ENCODE data around the gene LRRIQ3. TPM values are rescaled to one million over a fixed set of nuclear protein-coding genes. Genes with fewer than 3 reads are reported as not detected.
A peak's percentile ranks its signal among the peaks of the same experiment; 100 is the strongest.

LRRIQ3 gene
- total RNA-seq, 2 donors from 2014 or later: 0.26 TPM; not detected in 1

DNA sequence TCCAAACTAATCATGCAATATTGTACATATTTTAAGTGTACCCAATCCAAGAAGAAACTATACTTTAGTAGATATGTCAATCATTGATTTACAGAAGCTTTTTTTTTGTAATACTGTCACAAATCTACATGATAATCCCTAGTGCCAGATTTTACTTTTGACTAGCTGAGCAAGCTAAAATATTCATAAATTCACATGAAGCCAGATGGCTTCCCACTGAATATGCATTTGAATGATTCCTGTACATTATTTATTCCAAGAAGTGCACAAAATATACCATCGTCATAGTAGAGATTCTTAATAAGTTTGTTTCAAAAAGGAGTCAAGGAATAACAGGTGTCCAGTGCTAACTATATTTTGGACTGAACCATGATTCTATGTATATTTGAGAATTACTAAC, 17.3 kb upstream of the LRRIQ3 start:
- H3K4me1 ChIP-seq: no peaks in the 10 kb centered on the region
- no peak for ATAC-seq
- H3K36me3 ChIP-seq (replicated peaks in 1 of 2; ENCODE audit: insufficient read depth in 1 of 2, low read depth in 2 of 2): no peaks in the 10 kb centered on the region
- no peak for TF ChIP-seq POLR2A (IDR thresholded peaks at IDR 0.05)
- TF ChIP-seq, protein P1, sequence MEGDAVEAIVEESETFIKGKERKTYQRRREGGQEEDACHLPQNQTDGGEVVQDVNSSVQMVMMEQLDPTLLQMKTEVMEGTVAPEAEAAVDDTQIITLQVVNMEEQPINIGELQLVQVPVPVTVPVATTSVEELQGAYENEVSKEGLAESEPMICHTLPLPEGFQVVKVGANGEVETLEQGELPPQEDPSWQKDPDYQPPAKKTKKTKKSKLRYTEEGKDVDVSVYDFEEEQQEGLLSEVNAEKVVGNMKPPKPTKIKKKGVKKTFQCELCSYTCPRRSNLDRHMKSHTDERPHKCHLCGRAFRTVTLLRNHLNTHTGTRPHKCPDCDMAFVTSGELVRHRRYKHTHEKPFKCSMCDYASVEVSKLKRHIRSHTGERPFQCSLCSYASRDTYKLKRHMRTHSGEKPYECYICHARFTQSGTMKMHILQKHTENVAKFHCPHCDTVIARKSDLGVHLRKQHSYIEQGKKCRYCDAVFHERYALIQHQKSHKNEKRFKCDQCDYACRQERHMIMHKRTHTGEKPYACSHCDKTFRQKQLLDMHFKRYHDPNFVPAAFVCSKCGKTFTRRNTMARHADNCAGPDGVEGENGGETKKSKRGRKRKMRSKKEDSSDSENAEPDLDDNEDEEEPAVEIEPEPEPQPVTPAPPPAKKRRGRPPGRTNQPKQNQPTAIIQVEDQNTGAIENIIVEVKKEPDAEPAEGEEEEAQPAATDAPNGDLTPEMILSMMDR (IDR thresholded peaks at IDR 0.05): no peak
- no peak overlapping the region for H3K27ac ChIP-seq
- DNase-seq: no peak
- no peaks in the 10 kb centered on the region for H3K9me3 ChIP-seq
- no peaks in the 10 kb centered on the region for H3K27me3 ChIP-seq
- 83 to 84% methylated on average over 1 of the region's 1 CpG for WGBS, 2 donors
- intact Hi-C loops (cut with DNase I): no loop called here
- no peak overlapping the region for H3K4me3 ChIP-seq

DNA sequence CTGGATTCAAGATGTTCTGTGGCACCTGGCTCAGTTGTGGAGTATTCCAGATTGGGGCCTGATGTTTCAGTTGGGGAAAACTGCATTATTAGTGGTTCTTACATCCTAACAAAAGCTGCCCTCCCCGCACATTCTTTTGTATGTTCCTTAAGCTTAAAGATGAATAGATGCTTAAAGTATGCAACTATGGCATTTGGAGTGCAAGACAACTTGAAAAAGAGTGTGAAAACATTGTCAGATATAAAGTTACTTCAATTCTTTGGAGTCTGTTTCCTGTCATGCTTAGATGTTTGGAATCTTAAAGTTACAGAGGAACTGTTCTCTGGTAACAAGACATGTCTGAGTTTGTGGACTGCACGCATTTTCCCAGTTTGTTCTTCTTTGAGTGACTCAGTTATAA, 7.3 kb upstream of the LRRIQ3 start:
- Histone ChIP-seq H3K36me3 (replicated peaks in 1 of 2; ENCODE audit: insufficient read depth in 1 of 2, low read depth in 2 of 2) (peaks cover 0 to 4% of the 10 kb centered on the region in 2 donors), H3K27me3 (no peaks in the 10 kb centered on the region), H3K27ac (no peak overlapping the region), H3K9me3 (no peaks in the 10 kb centered on the region), H3K4me3 (no peak overlapping the region), H3K4me1 (no peaks in the 10 kb centered on the region)
- intact Hi-C loops (cut with DNase I): no loop called here
- no peak for TF ChIP-seq POLR2A (IDR thresholded peaks at IDR 0.05)
- TF ChIP-seq, protein P1 (IDR thresholded peaks at IDR 0.05): no peak
- no peak for DNase-seq
- no peak for ATAC-seq
- WGBS, 2 donors: 86 to 94% methylated on average over 2 of the region's 2 CpGs

DNA sequence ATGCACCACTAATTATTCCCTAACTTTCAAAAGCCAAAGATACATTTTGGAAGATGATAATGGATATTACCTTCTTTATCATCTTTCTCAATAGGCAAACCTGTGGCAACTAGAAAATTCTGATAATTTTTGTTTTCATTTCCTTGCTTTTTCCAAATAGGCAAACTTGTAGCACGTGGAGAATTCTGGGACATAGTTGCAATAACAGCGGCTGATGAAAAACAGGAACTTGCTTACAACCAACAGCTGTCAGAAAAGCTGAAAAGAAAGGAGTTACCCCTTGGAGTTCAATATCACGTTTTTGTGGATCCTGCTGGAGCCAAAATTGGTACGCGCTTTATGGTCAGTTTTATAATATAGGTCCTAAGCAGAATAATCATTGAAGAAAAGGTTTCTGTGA, 1.5 kb upstream of the LRRIQ3 start:
- ATAC-seq (no peak), DNase-seq (no peak)
- no peak overlapping the region for H3K27ac ChIP-seq
- H3K9me3 ChIP-seq: no peaks in the 10 kb centered on the region
- peaks cover 17% of the 10 kb centered on the region for H3K4me1 ChIP-seq
- TF ChIP-seq, protein P1 (IDR thresholded peaks at IDR 0.05): no peak
- no peak for TF ChIP-seq POLR2A (IDR thresholded peaks at IDR 0.05)
- no peaks in the 10 kb centered on the region for H3K27me3 ChIP-seq
- H3K4me3 ChIP-seq: no peak overlapping the region
- intact Hi-C loops (cut with DNase I): no loop called here
- peaks cover 0 to 2% of the 10 kb centered on the region in 2 donors for H3K36me3 ChIP-seq (replicated peaks in 1 of 2; ENCODE audit: insufficient read depth in 1 of 2, low read depth in 2 of 2)
- WGBS, 2 donors: 70 to 81% methylated on average over 5 of the region's 5 CpGs

DNA sequence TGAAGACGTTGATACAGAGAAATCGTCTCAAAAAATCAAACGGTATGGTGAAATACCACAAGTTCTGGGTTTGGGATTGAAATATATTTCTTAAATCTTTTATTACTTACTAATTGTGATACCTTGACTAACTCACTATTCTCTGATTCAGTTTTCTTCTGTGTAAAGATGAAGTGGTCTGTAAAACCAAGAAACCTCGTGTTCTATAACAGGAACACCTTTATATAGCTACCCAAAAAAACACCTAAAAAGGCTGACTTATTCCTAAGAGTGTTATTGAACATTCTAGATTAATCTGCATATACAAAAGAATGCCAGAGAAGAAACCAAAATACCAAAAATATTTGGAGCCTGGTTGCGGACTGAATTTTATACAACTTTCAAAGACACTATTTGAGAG, 721 bp downstream of the LRRIQ3 start:
- no peak overlapping the region for H3K4me3 ChIP-seq
- peaks cover 0 to 2% of the 10 kb centered on the region in 2 donors for H3K36me3 ChIP-seq (replicated peaks in 1 of 2; ENCODE audit: insufficient read depth in 1 of 2, low read depth in 2 of 2)
- ATAC-seq: no peak
- H3K4me1 ChIP-seq: peaks cover 17% of the 10 kb centered on the region
- DNase-seq: no peak
- H3K9me3 ChIP-seq: no peaks in the 10 kb centered on the region
- peak overlapping the region in 3 of 4 donors; percentile 64 to 92 (median 87) for H3K27ac ChIP-seq
- no peaks in the 10 kb centered on the region for H3K27me3 ChIP-seq
- WGBS, 2 donors: 72 to 81% methylated on average over 5 of the region's 5 CpGs
- no peak for TF ChIP-seq POLR2A (IDR thresholded peaks at IDR 0.05)
- TF ChIP-seq, protein P1 (IDR thresholded peaks at IDR 0.05): no peak
- intact Hi-C loops (cut with DNase I): no loop called here

DNA sequence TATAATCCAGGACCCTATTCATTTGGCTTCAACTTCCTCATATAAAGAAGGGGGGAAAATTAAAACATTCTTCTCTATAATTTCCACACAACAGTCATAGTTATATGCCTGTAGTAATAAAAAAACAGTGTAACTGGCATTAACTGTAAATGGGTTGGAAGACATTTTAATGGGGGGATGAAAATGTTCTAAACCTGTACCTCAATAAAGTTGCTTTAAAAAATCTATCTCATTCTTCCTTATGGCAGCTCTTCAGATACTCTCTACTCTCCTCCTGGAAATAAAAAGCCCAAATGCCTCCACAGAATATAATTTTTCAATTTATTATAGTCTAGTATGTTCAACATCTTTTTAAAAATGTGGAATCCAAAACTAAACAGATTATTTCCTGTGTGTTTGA, 2.6 kb downstream of the LRRIQ3 start:
- H3K27ac ChIP-seq: no peak overlapping the region
- no peaks in the 10 kb centered on the region for H3K27me3 ChIP-seq
- no peak for TF ChIP-seq POLR2A (IDR thresholded peaks at IDR 0.05)
- TF ChIP-seq, protein P1 (IDR thresholded peaks at IDR 0.05): no peak
- ATAC-seq (no peak), DNase-seq (no peak)
- H3K36me3 ChIP-seq (replicated peaks in 1 of 2; ENCODE audit: insufficient read depth in 1 of 2, low read depth in 2 of 2): no peaks in the 10 kb centered on the region
- H3K9me3 ChIP-seq: no peaks in the 10 kb centered on the region
- no peak overlapping the region for H3K4me3 ChIP-seq
- peaks cover 17% of the 10 kb centered on the region for H3K4me1 ChIP-seq
- intact Hi-C loops (cut with DNase I): no loop called here
